Tibial nerve (tissue), 3 donors: ENCODE data around the gene GNAI3.

Experiments
- POLR2A ChIP-seq, 2 donors: fragments of 450-650 bp; IDR thresholded peaks; one replicate each; pipeline ENCODE4 v1.6.1; 2017; ENCODE audit warnings: antibody characterized with exemption in 2 of 2, mild to moderate bottlenecking in 2 of 2, moderate library complexity in 2 of 2
- TF ChIP-seq, protein P1 (sequence below), 5 experiments: fragments of 200-600 bp in 3 of 5; fragments of 450-650 bp in 2 of 5; sonication (generic) in 3 of 5; IDR thresholded peaks; one replicate each; pipeline ENCODE4 v1.5.1; 2016 to 2019; ENCODE audit warnings: antibody characterized with exemption in 5 of 5, mild to moderate bottlenecking in 3 of 5, moderate library complexity in 2 of 5

DNA sequence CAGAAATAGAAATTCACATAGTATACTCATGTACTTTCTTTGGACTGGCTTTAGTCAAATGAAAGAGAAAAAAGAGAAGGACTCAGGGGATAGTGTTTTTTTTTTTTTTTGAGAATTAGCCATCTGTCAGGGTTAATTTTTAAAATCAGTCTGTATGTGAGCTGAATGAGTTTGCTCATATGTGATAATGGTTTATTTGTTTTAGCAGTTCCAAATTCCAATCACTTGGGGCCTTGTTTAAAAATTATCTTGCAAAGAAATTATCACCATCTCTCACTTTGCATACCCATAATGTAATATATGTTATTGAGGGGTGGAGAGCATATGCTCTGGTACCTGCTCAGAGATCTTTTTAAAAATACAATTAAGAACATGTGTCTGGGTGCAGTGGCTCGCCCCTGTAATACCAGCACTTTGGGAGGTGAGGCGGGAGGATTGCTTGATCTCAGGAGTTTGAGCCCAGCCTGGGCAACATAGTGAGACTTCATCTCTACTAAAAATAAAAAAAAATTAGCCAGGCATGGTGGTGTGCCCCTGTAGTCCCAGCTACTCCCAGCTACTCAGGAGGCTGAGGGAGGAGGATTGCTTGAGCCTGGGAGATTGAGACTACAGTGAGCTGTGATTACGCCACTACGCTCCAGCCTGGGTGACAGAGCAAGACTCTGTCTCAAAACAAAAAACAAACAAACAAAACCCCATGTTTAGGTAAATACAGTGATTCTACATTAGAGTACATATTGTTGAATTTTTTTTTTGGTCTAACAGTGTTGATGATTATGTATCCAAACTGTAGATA lies 19.7 kb downstream of the GNAI3 start:
- TF ChIP-seq, protein P1, sequence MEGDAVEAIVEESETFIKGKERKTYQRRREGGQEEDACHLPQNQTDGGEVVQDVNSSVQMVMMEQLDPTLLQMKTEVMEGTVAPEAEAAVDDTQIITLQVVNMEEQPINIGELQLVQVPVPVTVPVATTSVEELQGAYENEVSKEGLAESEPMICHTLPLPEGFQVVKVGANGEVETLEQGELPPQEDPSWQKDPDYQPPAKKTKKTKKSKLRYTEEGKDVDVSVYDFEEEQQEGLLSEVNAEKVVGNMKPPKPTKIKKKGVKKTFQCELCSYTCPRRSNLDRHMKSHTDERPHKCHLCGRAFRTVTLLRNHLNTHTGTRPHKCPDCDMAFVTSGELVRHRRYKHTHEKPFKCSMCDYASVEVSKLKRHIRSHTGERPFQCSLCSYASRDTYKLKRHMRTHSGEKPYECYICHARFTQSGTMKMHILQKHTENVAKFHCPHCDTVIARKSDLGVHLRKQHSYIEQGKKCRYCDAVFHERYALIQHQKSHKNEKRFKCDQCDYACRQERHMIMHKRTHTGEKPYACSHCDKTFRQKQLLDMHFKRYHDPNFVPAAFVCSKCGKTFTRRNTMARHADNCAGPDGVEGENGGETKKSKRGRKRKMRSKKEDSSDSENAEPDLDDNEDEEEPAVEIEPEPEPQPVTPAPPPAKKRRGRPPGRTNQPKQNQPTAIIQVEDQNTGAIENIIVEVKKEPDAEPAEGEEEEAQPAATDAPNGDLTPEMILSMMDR (IDR thresholded peaks at IDR 0.05): no peak
- no peak for TF ChIP-seq POLR2A (IDR thresholded peaks at IDR 0.05)
